Limb (tissue), 2 donors: ENCODE data around the gene VSIG2.

Experiments used
- DNase-seq, 2 donors: peaks; one replicate each; pipeline ENCODE4 v3.0.0-alpha.2; 2016; ENCODE audit errors: extremely low spot score in 2 of 2

The VSIG2 gene

DNA sequence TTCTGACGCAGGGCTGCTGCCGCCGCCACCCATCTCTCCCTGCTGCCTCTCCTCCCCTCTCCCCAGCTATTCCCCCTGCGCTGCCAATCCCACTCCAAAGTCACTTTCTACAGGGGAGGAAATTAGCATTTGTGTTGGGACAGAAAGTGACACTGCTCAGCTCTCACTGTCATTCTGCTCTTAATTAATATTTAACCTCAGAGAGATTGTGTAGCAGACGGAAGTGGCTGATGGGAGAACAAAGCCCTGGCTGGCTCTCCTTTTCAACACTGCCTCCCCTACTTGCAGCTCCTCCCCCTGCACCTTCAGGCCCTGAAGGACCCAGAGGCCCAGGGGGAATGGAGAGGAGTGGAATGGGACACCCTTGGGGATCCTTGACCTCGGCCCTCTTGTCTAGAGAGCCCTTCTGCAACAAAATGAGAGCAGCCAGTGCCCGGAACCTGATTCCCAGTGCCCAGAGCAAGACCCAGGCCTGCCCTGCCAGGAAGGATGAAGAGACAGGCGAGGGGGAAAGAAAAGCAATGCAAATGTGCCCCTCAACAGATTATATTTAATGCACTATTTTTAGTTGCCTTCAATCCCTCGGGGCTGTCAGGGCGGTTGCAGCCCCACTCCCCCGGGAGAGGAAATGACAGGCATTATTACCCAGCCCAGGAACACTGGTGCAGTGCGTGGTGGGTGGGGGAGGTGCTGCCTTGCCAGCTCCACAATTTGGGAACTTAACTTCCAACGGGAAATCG lies 26.9 kb downstream of the VSIG2 start:
- DNase-seq: no peak

GRCh38 chr11:124722176-124722575 lies 29.9 kb downstream of the VSIG2 start:
- no peak for DNase-seq

DNA sequence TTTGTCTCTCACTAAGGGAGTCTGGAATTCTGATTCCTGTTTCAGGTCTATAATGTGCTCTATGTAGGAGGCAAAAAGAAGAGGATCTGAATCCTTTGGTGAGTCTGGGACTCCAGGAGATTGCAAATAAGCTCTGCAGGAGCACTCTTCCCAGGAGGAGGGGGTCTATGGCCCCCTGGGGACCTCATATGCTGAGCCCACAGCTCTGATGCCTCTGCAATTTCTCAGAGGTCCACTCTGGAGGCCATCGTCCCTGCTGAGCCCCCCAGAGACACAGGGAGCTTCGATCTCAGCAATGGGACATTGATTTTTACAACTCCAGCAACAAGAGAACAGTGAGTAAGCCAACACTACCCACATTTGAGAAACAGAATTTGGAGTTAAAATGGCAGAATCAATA lies 32.5 kb downstream of the VSIG2 start:
- DNase-seq: no peak

DNA sequence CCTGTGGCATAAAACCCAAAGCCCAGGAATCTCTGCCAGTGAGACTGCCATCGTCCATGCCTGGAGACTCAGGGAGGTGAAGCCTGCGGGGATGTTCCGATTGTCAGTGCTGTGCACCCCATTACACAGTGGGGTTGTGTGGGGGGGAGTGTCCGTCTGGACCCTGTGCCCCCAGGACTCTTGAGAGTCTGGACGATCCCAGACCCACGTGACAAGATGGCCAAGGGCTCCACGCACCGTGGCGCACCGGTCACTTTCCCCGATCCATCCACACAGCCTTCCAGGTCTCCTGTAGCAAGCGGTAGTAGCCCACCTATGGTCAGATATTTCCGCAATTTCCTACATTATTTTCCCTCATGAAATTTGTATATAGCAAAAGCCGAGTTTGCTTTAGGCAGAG lies 33.3 kb downstream of the VSIG2 start:
- no peak for DNase-seq

GRCh38 chr11:124717786-124718651 lies 34.0 kb downstream of the VSIG2 start:
- peak; percentile 5 to 56 for DNase-seq

DNA sequence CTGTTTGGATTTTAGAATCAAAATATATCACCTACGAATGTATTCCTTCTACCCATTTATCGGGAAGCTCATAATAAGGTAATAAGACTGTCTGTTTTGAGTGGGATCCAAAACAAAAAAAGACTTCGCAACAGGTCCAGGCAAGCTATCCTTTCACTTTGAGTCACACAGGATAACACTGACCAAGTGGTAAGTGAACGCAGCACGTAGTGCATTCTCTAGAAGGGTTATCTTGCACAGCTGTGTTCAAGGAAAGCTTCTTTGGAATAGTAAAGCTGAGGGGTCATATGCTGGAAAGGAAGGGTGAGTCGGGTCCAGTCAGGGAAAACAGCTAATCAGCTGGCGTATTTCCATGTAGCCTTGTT lies 34.7 kb downstream of the VSIG2 start:
- DNase-seq: no peak

DNA sequence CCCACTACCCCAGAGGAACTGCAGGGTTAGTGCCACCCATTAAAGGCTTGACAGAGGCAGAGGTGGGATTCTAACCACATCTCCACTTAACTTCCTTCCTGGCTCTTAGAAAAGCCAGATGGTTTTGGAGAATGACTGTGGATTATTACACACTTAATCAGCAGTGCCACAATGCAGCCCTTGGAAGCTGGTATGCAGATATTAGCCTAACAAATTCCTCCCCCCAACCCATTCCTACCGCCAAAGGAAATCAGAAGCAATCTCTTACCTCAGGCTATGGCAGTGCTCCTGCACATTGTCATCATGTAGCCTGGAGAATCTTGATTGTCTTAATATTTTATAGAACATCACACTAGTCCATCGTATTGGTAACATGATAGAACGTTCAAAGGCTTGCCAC lies 35.5 kb downstream of the VSIG2 start:
- DNase-seq: no peak

- DNase-seq: no peak
Observed at GRCh38 chr11:124712392-124712791, 39.7 kb downstream of the VSIG2 start.

GRCh38 chr11:124707829-124708228 lies 44.2 kb downstream of the VSIG2 start:
- DNase-seq: no peak

GRCh38 chr11:124700028-124700427 lies 52.0 kb downstream of the VSIG2 start:
- no peak for DNase-seq

GRCh38 chr11:124699547-124699946 lies 52.5 kb downstream of the VSIG2 start:
- no peak for DNase-seq
